Dedifferentiated amniotic fluid mesenchymal stem cell (primary cell): ENCODE measurements around the gene PGLYRP3.
"Not testable (repeated sequence)": the region's sequence is repeated elsewhere in the genome, so short reads cannot be mapped to it uniquely, and the experiment has no call there.

ENCODE experiments used
- DNase-seq: peaks from one replicate; pipeline ENCODE4 v3.0.0-alpha.2; 2016; ENCODE audit errors: extremely low spot score

The PGLYRP3 gene

DNA sequence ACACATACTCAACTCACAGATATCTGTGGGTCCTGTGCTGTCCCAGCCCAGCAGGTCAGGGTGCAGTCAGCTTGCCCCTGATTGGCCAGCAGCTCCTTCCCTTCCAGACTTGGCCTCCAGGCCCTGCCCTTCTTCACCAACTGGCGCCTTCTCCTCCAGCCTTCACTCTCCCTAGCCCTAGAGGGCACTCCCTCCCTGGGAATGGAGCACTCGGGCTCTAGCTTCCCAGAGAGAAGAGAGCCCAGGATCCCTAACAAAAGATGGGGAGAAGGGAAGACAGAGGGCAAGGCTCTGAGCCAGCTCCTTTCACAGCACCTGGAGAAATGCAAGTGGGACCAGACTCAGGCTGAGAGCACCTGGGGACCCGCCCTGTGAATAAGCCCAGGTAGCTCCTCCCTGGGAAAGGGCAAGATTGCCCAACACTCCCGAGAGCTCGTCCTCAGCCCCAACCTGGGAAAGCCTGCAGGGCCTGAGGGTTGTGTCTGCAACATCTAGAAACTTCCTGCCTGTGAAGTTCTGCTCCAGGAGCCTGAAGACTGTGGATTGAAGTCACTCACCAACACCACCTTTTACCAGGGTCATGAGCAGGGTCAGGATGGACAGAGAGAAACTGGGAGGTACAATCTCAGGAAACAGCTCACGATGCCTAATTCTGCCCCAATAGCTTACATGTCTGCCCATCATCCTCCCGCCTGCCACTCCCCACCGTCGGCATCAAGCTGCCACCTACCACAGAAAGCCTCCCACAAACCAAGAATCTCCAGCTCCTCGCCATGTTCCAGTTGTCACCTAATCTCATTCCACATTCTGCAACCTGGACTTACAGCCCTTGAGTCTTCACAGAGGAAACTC is 36.0 kb upstream of the PGLYRP3 start, which contains the start of gene PGLYRP4:
PGLYRP4 (minus strand) TSS at position 331 of the 852 bp plus-strand sequence. CDS start 909 bp downstream, outside the sequence.
- no peak for DNase-seq

DNA sequence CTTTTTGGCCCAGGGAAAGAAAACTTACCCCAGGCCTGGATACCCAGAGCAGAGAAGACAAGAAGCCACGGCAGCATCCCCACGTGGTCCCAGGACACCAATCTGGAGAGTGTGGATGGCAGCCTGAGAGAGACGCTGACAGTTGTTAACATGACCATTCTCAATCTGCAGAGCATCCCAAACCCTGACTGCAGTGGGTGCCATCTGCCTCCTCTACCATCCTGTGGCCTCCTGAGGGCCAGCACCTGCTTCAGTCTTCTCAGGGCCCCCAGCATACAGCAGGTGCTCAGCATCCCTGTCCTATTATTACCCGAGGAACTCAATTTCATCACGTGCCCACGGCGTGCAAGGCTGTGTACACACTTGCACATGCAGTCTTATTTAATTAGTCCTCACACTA is 35.1 kb upstream of the PGLYRP3 start:
- DNase-seq, result no peak

DNA sequence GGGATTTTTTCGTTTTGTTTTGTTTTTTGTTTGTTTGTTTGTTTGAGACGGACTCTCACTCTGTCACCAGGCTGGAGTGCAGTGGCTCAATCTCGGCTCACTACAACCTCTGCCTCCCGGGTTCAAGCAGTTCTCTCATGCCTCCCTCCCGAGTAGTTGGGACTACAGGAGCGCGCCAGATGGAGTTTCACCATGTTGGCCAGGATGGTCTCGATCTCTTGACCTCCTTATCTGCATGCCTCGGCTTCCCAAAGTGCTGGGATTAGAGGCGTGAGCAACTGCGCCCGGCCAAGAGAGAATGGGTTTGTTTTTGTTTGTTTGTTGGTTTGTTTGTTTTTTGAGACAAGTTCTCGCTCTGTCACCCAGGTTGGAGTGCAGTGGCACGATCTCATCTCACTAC is 34.3 kb upstream of the PGLYRP3 start:
- DNase-seq, result not testable (repeated sequence)

DNA sequence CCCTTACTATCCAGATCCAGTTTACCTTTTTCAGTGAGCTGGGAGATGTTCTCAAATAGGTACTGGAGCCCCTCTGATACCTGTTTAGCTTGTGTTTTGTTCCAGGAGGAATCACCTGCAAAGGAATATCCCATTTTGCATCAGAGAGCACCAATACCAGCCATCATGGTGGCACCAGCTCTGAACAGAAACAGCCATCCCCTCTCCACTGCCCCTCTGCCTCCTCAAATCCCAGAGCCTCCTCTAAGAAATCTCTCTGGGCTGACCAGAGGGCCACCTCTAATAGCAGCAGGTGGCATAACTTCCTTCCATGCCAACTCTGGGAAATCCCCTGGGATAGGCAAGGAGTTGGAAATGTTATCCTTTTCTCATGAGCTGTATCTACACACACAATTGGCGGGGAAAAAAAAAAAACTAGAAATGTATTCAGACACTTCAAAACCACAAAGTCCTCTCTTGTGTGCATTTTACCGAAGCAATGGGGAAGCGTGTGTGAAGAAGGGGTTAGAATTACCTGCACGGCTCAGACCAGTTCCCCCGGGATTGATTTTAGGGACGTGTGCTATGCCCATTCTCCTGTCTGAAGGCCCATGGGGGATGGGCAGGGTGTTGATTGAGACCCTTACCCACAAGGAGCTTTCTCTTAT is 33.4 kb upstream of the PGLYRP3 start:
- DNase-seq, result no peak

DNA sequence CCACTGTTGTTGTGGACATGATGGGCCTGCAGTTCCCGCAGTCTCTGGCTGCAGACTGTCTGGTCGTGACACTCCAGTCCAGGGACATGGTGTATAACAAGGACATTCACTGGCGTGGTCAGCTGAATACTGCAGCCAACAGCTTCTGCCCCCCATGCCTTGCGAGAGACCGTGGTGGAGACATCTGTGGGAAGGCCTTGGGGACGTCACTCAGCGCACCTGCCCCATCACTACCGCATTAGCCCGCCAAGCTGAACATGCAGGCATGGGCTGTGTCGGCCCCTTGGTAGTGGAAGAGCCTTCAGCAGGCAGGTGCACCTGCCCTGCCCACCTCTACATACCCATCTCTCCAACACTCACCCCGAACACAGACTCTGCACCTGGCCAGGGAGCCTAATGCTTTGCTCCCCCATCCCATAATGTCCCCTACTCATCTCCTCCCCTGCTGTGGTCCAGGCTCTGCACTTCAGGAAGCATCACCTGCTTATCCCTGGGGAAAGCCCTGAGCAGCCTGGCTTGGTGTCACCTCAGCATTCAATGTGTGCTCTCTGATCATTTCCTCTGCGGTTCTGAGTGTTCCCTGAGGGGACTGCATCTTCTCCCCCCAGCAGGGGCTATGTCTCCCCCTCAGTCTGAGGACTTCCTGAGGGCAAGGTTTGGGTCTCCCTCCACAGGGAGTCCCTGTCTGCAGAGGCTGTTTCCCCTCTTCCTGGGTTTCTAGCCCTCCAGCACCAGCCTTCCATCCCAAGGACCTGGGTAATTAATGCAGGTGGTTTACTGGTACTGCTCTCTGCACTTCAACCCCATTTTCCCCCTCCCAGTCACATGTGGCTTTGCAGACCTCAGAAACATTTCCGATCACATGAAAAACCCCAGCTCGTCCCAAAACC is 32.7 kb upstream of the PGLYRP3 start:
- no peak for DNase-seq

DNA sequence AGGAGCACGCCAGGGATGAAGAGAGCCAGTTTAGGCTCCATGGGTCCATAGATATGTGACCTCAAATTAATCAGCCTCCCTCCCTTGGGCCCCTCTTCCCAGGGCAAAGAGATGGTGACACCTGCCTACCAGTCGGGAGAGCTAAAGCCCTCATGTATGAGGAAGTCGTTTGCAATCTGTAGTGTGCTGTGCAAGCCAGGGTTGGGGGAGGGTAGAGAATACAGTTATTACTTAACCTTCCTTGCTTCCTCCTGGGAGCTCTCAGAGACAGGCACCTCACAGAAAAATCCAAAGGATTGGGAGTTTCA is 31.9 kb upstream of the PGLYRP3 start:
- DNase-seq, result no peak

DNA sequence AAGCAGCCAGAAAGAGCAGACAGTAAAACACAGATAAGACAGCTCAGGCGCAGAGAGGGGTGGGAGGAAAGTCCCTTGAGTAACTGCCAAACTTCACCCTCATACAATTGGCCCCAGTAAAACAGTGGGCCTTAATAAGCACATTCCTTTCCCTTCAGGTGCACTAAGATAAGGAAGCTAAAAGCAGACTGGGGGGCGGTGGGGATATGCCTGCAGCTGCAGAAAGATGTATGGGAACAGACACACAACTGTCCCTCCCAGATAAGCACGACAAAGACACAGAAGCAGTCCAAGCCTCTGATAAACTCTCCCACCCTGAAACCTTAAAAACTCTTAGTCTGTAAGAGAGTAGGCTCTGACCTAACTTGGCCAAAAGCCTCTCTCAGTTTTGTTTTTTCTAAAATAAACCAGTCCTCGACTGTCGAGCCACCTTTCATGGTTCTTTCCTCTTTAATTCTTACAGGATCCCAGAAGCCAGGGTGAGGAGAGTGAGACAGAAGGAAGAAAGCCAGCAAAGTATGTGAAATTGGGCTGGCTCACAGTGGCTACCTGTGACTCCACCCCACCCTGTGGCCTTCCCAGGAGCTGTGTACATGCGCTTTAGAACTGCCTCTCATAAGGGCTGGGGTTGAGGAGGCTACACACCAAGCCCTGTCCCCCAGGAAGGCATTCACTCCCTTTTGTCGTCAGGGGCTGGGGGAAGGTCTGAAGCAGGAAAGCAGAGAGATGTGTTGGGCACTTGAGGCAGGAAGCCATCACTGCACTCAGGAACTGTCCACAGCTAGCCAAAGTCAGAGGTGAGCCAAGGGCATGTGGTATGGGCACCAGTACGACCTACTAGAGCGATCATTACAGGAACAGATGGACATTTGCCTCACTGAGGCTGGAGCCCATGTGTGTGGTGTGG is 31.3 kb upstream of the PGLYRP3 start:
- DNase-seq, result no peak

DNA sequence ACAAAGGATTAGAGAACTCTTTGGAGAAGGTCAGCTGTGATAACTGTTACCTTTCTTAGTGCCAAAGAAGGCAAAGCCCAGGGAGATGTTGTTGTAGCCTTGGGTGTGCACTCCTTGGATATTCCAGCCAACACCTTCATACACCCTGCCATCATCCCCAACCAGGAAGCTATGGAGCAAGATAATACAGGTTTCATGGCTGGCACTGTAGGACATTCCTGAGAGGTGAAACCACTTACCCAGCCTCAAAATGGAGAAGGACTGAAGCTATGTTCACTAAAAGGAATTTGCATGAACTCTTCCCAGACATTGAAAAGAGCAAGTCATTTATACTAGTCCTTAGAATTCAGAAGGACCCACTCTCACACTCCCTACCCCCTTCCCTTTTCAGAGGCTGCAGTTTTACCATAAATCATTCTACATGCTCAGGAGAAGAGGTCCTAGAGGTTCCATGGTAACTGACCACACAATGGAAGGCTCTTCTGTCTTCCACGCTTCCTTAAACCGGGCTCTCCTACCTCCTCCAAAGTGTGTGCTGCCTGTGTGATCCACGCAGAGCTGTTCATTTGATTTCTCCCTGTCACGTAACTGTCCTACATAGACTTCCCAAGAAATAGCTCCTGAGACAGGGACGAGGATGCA is 30.4 kb upstream of the PGLYRP3 start:
- DNase-seq, result no peak

DNA sequence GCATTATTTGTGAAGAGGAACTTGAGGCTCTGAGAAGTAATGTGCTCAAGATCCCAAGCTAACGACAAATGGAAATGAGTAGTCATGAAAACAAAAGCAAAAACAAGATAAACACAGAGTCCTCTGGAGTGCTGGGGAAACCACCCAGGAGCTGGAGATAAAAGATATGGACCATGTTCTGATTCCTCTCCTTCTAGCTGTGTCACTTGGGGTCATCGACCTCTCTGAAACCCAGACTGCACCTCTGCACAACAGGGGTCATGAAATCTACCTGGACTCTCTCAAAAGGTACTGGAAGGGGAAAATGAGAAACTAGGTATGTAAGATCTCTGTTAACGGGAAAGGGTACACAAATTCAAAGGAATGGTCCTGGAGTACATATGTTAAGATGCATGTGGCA is 29.4 kb upstream of the PGLYRP3 start:
- DNase-seq, result no peak

DNA sequence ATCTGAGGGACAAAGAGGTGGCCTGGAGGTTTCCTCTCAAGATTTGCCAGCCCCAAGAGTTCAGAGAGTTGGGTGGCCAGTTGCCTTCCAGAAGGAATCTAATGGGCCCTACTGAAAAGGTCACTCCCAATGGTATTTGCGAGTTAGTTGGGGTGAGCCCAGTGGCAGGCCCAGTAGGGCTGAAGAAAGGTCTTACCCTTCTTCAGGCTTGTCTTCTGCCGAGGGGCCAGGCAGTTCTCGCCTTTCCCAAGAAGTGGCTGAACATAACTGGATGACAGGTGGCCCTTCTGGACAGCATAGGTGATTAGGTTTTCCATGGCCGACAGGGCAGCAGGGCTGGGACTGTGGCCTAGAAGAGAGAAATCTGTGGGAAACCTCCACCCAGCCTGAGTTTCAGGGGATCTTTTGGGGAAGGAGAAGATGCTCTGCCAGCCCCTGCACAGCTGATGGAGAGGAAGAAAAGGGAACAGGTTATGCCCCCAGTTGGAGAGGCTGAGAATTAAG is 28.7 kb upstream of the PGLYRP3 start:
- no peak for DNase-seq

DNA sequence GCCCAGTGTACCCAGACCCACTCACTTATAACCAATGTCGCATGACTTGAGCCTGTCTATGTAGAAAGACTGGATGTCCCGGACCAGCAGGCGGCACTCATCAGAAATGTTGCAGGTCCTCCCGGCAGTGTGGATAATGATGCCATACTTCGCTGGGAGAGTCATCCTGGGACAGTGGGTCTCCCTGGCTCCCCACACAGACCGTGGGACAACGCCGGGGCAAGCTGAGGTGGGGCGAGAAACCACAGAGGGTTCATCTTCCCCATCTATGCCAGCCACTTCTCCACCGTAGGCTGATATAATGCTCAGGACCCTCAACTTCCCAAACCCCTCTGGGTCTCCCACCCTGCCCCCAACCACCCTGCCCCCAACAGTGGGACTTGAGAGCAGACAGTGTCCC is 27.6 kb upstream of the PGLYRP3 start:
- no peak for DNase-seq

DNA sequence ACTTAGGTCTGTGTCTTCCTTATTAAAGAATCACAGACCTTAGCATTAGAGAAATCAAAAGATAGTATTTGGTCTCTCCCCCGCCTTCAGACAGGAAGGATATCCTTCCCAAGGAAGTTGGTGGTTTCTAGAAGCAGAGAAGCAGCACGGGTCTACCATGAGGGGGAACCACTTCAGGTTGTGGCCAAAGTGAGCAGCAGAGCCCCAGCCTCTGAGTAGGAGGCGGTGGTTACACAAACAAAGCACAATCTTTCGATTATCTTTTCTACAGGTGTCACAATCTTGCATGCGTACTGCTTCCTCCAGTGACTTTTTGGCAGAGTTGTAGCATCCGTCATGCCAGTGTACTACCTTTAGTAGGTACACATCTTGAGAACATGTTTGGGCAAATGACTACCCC is 27.1 kb upstream of the PGLYRP3 start:
- no peak for DNase-seq

DNA sequence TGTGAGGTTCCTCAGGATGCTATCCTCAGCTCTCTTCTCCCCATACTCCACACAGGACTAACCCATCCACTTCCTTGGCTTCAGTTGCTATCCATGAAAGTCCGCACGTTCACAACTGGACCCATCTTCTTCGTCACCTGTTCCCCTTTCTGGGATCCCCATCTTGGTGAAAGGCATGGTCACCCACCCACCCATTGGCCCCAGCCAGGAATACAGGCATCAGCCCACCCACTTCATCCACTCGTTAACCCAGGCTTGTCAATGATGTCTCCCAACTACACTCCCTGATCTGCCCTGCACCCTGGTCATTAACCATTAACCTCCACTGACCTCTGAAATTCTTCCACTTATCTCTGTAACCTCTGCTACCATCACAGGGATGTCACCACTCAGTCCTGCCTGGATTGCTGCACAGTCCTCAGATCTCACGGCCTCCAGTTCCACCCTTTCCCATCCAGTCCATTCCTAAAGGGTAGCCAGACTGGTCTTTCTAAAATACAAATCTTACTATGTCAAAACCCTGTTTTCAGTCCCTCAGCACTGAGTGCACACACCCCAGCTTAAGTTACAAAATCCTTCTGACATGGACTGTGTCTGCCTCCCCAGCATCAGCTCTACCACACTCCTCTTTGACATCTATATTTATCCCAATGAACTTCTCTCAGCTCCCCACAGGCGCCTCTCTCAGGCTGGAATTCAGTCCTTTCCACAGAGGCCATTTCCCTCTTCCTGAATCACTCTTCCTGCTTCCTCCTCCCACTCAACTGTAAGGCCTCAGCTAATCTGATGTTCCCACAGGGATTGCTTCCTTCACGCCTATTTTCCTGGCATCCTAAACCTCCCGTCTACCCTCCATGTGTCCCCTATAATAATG is 25.5 kb upstream of the PGLYRP3 start:
- DNase-seq, result no peak

DNA sequence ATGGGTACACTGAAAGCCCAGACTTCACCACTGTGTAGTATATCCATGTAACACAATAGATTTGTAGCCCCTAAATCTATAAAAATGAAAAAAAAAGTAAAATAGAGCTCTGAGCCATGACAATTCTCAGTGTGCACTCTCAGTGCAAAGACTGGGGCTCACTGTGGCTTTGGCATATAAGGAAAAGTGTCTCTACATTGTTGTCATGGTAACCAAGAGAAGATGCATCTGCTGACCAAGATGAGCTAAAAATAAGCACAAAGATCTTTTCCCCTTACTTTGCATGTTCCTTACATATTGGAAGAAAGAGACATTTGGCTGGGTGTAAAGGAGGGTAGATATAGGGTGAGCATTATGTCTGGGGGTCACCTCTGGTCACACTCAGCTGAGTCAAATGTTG is 23.9 kb upstream of the PGLYRP3 start:
- no peak for DNase-seq

DNA sequence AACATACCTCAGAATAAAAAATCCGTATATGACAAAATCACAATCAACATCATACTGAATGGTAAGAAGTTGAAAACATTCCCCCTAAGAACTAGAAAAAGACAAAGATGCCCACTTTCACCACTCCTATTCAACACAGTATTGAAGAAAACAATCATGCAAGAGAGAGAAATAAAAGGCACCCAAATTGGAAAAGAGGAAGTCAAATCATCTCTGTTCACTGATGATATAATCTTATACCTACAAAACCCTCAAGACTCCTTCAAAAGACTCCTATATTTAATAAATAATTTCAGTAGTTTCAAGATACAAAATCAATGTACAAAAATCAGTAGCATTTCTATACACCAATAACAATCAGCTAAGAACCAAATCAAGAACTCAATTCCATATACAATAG is 21.1 kb upstream of the PGLYRP3 start:
- DNase-seq, result no peak

DNA sequence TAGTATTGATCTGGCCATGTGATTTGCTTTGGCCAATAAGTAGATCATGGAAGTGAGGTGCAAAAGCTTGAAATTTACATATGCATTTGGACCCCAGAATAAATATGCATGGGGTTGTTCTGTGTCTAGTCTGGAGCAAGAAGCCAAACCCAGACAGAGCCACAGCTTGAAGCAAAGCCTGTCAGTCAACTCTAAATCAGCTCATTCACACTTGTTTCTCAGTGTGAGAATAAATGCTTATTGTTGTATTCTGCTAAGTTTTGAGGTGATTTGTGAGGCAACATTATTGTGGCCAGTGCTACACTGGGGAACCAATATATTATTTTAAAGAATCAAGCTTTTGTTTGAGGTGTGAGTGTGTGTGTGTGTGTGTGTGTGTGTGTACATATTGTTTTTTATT is 12.2 kb upstream of the PGLYRP3 start:
- DNase-seq, result no peak

DNA sequence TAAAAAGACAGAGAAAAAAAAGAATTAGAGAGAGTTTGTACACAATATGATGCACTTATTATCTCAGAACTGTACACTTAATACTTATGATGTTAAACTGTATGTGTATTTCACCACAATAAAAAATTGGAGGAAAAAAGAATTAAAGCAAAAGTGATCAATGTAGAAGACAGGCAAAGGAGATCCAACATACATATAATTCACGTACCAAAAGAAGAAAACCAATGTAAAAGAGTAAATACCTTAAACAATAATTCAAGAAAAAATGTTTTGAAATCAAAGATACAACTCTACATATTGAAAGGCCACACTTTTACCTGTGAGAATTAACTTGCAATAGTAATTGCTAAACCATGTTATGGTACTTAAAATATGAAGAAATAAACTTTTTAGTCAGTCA is 9.8 kb upstream of the PGLYRP3 start:
- no peak for DNase-seq

DNA sequence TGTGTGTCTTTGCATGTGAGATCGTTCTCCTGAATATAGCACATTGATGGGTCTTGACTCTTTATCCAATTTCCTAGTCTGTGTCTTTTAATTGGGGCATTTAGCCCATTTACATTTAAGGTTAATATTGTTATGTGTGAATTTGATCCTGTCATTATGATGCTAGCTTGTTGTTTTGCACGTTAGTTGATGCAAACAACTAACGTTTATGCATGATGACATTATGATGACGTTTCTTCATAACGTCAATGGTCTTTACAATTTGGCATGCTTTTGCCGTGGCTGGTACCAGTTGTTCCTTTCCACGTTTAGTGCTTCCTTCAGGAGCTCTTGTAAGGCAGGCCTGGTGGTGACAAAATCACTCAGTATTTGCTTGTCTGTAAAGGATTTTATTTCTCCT is 5.4 kb upstream of the PGLYRP3 start:
- not testable (repeated sequence) for DNase-seq

DNA sequence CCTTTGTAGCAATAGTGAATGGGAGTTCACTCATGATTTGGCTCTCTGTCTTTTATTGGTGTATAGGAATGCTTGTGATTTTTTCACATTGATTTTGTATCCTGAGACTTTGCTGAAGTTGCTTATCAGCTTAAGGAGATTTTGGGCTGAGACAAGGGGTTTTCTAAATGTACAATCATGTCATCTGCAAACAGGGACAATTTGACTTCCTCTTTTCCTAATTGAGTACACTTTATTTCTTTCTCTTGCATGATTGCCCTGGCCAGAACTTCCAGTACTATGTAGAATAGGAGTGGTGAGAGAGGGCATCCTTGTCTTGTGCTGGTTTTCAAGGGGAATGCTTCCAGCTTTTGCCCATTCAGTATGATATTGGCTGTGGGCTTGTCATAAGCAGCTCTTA is 3.3 kb upstream of the PGLYRP3 start:
- DNase-seq, result not testable (repeated sequence)

DNA sequence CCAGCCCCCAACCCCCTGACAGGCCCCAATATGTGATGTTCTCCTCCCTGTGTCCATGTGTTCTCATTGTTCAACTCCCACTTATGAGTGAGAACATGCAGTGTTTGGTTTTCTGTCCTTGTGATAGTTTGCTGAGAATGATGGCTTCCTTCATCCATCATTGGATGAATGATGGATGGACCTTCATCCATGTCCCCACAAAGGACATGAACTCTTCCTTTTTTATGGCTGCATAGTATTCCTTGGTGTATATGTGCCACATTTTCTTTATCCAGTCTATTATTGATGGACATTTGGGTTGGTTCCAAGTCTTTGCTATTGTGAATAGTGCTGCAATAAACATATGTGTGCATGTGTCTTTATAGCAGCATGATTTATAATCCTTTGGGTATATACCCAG is 1.6 kb upstream of the PGLYRP3 start:
- not testable (repeated sequence) for DNase-seq
